WERI-Rb-1 (cell line): ENCODE data around the gene CLEC4C.

Experiments
- DNase-seq: peaks from one replicate; pipeline ENCODE4 v3.0.0-alpha.2; 2020
- H3K27ac ChIP-seq: fragments of 250-450 bp; sonication (Bioruptor Pico); 2 replicates; pipeline ENCODE4 v1.5.1; 2020; ENCODE audit warnings: mild to moderate bottlenecking, moderate library complexity
- H3K27me3 ChIP-seq: fragments of 250-450 bp; sonication (Bioruptor Pico); 2 replicates; pipeline ENCODE4 v1.5.1; 2021; ENCODE audit warnings: mild to moderate bottlenecking, low read depth, moderate library complexity; ENCODE audit not compliant: insufficient read depth, severe bottlenecking
- H3K36me3 ChIP-seq: fragments of 250-450 bp; sonication (Bioruptor Pico); 2 replicates; pipeline ENCODE4 v1.5.1; 2020; ENCODE audit warnings: mild to moderate bottlenecking, moderate library complexity
- H3K4me3 ChIP-seq: 2 replicates; pipeline ENCODE4 v1.5.1; 2011; ENCODE audit warnings: low read depth, mild to moderate bottlenecking, control low read depth, low read length
- H3K9me3 ChIP-seq: fragments of 250-450 bp; sonication (Bioruptor Pico); 2 replicates; pipeline ENCODE4 v1.5.1; 2021; ENCODE audit warnings: mild to moderate bottlenecking, moderate library complexity; ENCODE audit not compliant: severe bottlenecking
- TF ChIP-seq, protein P1 (sequence below): IDR thresholded peaks from 2 replicates; pipeline ENCODE4 v1.5.1; 2011; ENCODE audit warnings: low read depth, mild to moderate bottlenecking, control low read depth, inconsistent platforms, low read length

CLEC4C gene

DNA sequence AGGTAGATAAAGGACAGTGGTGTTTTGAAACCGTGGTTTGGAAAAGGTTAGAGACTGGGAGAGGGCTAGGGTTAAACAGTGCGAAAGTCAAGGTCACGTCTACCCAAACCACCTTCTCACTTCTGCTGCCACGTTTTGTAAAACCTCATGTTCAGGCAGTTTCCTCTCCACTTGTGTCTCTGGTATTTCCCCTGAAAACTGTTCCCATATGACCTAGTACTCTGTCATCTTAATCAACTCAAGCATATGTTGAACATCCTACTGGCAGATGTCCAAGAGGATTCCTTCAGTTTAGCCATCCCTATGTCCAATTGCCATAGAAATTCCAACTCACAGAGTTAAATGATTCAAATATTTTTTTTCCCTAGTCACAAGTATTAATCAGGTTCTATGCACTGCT, 17.4 kb downstream of the CLEC4C start:
- Histone ChIP-seq H3K9me3 (no peaks in the 10 kb centered on the region), H3K27me3 (no peaks in the 10 kb centered on the region), H3K4me3 (no peak overlapping the region), H3K27ac (no peak overlapping the region), H3K36me3 (no peaks in the 10 kb centered on the region)
- TF ChIP-seq, protein P1, sequence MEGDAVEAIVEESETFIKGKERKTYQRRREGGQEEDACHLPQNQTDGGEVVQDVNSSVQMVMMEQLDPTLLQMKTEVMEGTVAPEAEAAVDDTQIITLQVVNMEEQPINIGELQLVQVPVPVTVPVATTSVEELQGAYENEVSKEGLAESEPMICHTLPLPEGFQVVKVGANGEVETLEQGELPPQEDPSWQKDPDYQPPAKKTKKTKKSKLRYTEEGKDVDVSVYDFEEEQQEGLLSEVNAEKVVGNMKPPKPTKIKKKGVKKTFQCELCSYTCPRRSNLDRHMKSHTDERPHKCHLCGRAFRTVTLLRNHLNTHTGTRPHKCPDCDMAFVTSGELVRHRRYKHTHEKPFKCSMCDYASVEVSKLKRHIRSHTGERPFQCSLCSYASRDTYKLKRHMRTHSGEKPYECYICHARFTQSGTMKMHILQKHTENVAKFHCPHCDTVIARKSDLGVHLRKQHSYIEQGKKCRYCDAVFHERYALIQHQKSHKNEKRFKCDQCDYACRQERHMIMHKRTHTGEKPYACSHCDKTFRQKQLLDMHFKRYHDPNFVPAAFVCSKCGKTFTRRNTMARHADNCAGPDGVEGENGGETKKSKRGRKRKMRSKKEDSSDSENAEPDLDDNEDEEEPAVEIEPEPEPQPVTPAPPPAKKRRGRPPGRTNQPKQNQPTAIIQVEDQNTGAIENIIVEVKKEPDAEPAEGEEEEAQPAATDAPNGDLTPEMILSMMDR = no peak
- no peak for DNase-seq

DNA sequence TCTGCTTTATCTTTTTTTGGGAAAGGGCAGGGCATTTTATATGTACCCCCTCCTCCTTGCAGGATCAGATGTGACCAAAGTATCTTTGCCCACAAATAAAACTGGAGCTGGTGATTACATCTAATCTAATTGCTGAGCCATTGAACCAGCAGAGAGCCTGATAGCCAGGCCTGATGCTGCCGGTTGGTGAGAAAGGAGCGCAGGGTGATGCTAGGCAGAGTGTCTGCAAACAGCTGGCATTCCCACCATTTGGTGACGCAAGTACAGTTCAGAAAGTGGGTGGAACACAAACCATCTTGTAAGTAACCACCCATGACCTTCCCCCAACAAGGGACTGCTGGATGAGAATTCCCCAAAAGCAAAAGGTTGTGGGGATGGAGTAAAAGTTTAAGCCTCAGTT, 23.2 kb downstream of the CLEC4C start:
- H3K36me3 ChIP-seq = no peaks in the 10 kb centered on the region
- no peak overlapping the region for H3K4me3 ChIP-seq
- no peaks in the 10 kb centered on the region for H3K9me3 ChIP-seq
- no peak overlapping the region for H3K27ac ChIP-seq
- no peak for DNase-seq
- no peaks in the 10 kb centered on the region for H3K27me3 ChIP-seq
- TF ChIP-seq, protein P1 = no peak

DNA sequence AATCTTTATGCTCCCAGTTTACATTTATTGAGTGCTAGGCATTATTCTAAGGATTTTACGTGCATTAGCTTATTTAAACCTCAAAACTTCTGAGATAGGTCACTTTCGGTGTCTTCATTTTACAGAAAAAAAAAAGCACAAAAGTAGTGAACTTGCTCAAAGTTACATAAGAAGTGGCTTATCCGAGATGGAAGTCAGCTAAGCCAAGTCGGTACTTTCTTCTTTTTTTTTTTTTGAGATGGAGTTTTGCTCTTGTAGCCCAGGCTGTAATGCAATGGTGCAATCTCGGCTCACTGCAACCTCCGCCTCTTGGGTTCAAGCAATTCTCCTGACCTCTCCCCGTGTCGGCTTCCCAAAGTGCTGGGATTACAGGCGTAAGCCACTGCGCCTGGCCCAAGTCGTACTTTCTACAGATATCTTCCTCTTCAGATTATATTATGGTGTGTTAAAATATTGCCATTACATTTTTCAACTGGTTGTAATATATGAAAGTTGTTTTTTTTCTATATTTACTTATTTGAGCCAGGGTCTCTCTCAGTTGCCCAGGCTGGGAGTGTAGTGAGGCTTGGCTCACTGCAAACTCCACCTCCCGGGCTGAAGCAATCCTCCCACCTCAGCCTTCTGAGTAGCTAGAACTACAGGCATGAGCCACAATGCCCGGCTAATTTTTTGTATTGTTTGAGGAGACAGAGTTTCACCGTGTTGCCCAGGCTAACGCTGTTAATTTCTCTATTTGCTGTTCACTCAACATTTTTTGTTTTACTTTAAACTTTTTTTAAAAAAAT, 27.0 kb downstream of the CLEC4C start:
- H3K36me3 ChIP-seq = no peaks in the 10 kb centered on the region
- H3K27ac ChIP-seq = no peak overlapping the region
- DNase-seq = no peak
- no peak overlapping the region for H3K4me3 ChIP-seq
- TF ChIP-seq, protein P1 = no peak
- H3K9me3 ChIP-seq = no peaks in the 10 kb centered on the region
- no peaks in the 10 kb centered on the region for H3K27me3 ChIP-seq

DNA sequence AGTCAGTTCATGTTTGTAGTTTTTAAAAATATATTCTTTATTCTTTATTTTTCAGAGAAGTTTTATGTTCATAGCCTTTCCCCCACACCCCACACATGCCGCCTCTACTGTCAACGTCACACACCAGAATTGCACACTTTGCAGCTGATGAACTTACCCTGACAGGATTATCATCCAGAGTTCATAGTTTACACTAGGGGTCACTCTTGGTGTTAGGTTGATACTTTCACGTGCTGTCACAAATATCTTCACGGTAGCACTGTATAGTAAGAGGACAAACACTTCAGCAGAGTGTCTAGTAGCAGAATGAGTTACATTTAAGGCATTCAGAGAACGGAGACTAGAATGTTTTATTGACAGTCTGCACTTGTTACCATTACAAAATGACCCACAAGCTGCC, 30.8 kb downstream of the CLEC4C start:
- DNase-seq = no peak
- no peaks in the 10 kb centered on the region for H3K9me3 ChIP-seq
- H3K36me3 ChIP-seq = no peaks in the 10 kb centered on the region
- H3K27ac ChIP-seq = no peak overlapping the region
- H3K4me3 ChIP-seq = no peak overlapping the region
- H3K27me3 ChIP-seq = no peaks in the 10 kb centered on the region
- TF ChIP-seq, protein P1 = peak; percentile 29; the same call in 1 of the 2 replicates

DNA sequence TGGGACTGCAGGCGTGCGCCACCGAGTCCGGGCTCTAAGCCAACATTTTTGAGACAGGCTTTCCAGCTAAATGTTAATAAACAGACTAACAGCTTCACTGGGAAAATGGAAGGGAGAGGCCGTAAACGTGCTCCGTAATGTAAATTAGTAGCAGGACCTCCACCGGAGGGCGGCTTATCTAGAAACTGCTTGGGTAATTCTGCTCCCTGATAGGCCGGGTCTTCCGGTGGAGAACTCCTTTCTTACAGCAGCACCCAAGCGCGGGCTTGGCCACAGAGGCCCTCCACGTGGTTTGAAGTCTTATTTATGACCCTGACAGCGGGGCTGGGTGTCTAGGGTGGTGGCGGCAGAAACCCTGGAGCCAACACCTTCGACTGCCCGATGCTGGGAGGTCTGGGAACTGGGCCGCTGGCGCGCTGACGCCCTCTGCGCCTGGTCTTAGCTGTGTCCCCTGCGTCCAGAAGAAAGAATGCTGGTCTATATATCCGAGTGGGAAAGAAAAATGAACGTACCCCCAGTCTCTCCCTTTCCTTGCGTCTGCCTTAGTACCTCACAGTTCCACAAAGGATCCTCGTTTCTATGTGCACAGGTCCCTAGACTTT, 34.2 kb downstream of the CLEC4C start:
- no peak for DNase-seq
- Histone ChIP-seq H3K36me3 (no peaks in the 10 kb centered on the region), H3K27ac (no peak overlapping the region), H3K9me3 (no peaks in the 10 kb centered on the region), H3K27me3 (no peaks in the 10 kb centered on the region), H3K4me3 (no peak overlapping the region)
- TF ChIP-seq, protein P1 = no peak
